GM19372 (cell line): ENCODE data around the gene DRG2.

Source experiments
- ATAC-seq: cut with Tn5 transposase; IDR thresholded peaks from one replicate; pipeline ENCODE4 v1.9.1; 2021; ENCODE audit warnings: mild to moderate bottlenecking, low read depth, moderate library complexity; ENCODE audit not compliant: unreplicated experiment

DRG2 gene, protein sequence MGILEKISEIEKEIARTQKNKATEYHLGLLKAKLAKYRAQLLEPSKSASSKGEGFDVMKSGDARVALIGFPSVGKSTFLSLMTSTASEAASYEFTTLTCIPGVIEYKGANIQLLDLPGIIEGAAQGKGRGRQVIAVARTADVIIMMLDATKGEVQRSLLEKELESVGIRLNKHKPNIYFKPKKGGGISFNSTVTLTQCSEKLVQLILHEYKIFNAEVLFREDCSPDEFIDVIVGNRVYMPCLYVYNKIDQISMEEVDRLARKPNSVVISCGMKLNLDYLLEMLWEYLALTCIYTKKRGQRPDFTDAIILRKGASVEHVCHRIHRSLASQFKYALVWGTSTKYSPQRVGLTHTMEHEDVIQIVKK

DNA sequence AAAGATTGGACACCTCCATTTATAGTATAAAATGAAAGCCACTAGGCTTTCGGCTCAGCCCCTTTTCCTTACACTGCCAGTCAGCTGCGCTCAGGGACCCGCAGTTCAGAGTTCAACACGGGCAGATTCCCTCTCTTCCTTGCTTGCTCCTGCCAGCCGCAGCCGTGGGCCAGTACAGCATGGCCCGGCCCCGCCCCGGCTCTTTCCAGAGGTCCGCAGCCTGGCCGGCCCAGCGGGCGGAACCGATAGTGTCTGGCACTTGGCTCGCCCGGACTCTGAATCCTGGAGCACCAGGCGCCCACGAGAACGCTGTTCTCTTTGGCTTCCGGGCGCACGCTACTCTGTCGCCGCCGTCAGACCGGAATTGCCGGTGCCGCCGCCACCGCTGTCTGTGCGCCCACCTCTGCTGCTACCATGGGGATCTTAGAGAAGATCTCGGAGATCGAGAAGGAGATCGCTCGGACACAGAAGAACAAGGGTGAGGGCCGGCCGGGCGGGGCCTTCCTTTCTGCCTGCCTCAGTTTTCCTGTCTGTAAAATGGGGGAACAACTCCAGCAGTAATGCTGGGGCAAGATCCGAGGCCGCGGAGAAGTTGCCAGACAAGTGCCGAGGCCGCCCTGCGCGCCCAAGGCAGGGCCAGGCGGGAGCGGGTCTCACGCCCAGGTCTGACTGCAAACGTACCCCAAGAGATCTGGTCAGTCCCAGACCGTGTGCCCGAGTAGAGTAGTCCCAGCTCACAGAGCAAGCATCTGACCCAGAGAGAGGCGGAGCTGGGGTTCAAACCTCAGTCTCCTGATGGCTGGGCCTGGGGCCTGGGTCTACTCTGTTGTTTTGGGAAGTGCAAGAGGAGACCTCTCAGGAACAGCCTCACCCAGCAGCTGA lies at the start of gene DRG2:
Gene DRG2 (plus strand): TSS at position 339 of the 882 bp plus-strand sequence. CDS start 76 bp downstream, at position 415.
- ATAC-seq, result peak; percentile 75

DNA sequence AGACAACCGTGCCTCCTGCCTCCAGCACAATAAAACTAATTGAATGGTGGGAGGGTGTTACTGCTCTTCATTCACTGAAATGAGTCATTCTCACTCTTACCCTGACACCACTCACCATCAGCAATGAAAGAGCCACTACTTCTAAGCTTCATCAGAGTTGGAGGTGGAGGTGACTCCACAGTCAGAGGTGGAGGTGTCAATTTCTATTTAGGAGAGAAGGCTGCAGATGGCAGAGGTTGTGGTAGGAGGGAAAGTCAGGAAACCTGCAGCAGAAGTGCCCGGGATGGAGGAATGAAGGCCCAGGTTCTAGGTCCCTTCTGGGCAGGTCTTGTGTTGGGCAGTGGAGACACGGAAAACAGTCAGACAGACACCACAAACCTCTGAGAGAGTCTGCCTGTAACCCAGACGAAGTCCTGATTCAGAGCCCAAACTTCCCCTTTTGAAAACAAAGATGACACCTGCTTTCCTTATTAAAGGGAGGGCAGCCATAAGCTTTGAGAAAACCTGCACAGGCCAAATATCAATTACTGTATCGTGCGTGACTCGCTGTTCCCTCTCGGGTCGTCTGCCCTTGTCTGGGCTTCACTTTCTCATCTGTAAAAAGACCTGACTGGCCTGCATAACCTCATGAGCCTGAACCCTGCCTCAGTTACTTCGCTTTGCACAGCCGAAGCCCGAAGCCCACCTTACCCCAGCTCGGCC lies 49.4 kb upstream of the DRG2 start:
- ATAC-seq, result no peak

- peak; percentile 90 for ATAC-seq
These were observed 48.8 kb upstream of the DRG2 start, which contains the start of the genes ATPAF2 and GID4 for GRCh38 chr17:18038861-18039534. ATPAF2 (minus strand) TSS chr17:18039168; CDS start chr17:18039013, 155 bp downstream. GID4 (plus strand) TSS chr17:18039408; CDS start chr17:18039465, 57 bp downstream.

- ATAC-seq, result peak; percentile 11
These were observed 48.0 kb upstream of the DRG2 start for GRCh38 chr17:18039535-18040260.

- no peak for ATAC-seq
These were observed 47.4 kb upstream of the DRG2 start for GRCh38 chr17:18040261-18040858.

- no peak for ATAC-seq
These were observed 46.0 kb upstream of the DRG2 start for GRCh38 chr17:18041776-18042175.

GRCh38 chr17:18042983-18043382 lies 44.8 kb upstream of the DRG2 start:
- no peak for ATAC-seq

- ATAC-seq, result no peak
These were observed 44.3 kb upstream of the DRG2 start for GRCh38 chr17:18043491-18043890.

DNA sequence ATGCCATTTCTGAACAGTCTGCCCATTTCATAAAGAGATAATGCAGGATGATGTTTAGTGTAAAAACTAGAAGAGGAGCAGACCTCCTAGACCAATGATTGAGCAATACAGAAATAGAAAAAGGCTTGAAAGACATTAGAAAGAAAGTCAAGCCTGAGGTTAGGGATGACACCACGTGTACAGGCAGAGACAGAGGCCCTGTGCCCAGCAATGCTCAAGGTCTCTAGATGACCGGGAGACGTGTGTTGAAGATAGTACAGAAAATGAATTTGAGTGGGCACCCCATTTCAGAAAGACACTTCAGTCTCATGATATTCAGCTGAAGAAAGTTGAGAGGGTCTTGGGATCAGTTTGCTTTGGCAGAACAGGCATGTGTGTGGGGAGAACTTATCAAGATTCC lies 43.1 kb upstream of the DRG2 start:
- ATAC-seq, result no peak

DNA sequence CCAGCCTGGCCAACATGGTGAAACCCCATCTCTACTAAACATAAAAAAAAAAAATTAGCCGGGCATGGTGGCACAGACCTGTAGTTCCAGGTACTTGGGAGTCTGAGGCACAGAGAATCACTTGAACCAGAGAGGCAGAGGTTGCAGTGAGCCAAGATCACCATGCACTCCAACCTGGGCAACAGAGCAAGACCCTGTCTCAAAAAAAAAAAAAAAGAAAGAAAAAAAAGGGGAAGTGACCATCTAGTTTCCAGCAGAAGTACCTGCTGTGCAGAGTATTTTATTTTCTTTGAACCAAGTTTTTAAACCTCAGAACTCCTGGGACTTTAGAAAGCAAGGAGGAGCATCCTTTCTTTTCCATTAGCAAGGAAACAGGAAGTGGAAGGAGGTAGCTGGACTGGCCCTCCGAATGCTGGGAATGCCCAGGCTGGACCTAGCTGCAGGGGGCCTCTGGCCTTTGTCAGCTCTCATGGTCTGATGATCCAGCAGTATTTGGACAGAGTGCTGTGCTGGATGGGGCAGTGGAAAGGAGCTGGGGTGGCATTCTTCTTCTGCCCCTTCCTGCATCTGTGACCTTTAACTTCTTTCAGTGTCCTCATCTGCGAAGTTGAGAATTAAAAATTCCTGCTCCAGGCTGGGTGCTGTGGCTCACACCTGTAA lies 41.9 kb upstream of the DRG2 start:
- ATAC-seq, result no peak

GRCh38 chr17:18055597-18055996 lies 32.2 kb upstream of the DRG2 start:
- ATAC-seq, result no peak

DNA sequence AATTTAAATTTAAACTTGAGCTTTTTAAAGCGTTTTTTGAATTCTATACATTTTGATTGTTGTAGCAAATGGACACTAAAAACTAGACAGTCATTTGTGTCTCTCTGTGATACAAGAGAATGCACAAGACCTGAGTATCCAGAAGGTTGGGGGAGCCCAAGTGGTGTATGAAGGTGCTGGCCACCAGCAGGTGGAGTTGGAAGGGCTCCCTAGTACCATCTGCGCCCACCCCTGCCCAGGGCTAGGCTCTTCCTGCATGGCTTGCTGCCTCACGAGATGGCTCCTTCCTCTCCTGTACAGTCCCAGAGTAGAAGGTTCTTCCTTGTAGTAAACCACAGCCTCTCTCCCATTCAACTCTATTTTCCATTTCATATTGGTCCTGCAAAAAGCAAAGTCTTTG lies 31.5 kb upstream of the DRG2 start:
- ATAC-seq, result no peak

DNA sequence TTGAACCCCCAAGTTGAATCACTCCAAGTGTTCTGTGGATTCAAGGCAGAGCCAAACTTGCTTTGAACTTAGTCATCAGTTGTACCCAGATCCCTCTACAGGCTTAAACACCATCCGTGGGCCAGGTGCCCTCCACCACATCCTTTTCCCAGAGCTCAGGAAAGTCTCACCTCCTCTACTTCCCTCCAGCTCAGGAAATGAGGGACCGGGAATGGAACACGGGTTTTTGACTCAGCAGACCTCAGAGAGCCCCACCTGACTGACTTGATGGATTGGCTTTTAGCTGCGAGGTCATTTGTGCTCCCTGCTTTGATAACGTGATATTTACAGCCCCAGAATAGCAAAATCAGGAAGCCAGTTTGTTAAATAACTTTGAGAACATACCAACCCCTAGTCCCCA lies 28.5 kb upstream of the DRG2 start:
- ATAC-seq, result no peak

DNA sequence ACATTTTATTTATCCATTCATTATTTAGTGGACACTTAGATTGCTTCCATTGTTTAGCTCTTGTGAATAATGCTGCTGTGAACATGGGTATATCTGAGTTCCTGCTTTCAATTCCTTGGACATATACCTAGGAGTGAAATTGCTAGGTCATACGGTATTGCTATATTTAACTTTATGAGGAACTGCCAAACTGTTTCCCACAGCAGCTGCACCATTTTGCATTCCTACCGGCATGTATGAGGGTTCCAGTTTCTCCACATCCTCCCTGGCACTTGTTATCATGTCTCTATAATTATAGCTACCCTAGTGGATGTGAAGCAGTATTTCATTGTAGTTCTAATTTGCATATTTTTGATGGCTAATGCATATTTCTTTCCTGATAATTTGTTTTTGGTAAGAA lies 23.7 kb upstream of the DRG2 start:
- no peak for ATAC-seq

DNA sequence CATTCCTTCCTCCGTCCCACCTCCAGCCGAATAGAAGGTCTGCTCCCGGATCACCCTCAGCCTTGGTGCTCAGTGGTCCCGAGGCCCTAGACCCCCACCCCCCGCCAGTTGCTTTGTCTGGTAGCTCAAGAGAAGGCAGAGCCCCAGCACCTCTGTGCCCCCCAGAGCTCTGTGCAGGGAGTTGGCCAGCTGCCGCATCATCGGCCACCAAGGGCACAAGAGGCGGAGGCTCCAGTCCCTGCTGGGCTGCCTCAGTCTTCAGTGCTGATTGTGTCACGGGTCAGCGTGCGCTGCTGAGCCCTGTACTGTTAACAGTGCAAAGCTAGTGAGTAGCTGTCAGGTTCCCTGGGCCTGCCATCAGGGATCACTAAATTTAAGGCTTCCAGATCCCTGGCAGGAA lies 22.2 kb upstream of the DRG2 start:
- no peak for ATAC-seq

- no peak for ATAC-seq
These were observed 20.9 kb upstream of the DRG2 start for GRCh38 chr17:18066866-18067265.

DNA sequence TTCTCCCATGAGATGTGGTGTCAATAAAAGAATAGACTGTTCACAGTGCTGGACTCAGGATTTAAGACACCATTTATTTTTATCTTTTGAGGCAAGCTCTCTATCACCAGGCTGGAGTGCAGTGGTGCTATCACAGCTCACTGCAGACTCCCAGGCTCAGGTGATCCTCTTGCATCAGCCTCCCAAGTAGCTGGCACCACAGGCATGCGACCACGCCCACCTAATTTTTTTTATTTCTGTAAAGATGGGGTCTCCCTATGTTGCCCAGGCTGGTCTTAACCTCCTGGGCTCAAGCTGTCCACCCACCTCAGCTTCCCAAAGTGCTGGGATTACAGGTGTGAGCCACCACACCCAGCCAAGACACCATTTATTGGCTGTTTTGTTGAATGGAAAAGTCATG lies 18.6 kb upstream of the DRG2 start:
- no peak for ATAC-seq

DNA sequence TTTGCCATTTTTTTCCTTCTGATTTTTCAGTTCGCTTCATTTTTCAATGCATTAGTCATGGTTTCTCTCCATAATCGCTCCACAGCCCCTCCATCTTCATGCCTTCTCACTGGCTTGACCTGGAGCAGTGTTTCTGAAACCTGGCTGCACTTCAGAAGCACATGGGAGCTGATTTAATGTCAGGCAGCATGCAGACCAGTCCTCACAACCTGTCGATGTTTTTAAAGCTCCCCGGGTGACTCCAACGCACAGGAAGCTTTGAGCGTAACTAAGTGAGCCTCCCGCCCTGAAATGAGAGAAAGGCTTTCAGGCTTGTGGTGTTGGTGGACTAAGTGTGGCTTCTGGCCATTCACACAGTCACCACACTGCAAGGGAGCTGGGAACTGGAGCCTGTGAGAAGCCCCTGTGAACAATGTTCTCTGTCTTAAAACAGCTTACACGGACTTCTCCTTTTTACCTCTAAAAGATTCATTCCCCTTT lies 16.8 kb upstream of the DRG2 start:
- no peak for ATAC-seq

- ATAC-seq, result no peak
These were observed 16.0 kb upstream of the DRG2 start for GRCh38 chr17:18071751-18072150.
